Endothelial cell of umbilical vein (primary cell): Measurements from ENCODE around the gene MARK4.

Experiments used
- CTCF ChIP-seq, 2 donors: IDR thresholded peaks; 1 replicate in 1 of 2; 2 replicates in 1 of 2; pipeline ENCODE4 v1.5.1; 2011; ENCODE audit warnings: low read length in 2 of 2, mild to moderate bottlenecking in 2 of 2, moderate library complexity in 2 of 2, control low read depth in 1 of 2, inconsistent platforms in 1 of 2, low read depth in 1 of 2; ENCODE audit not compliant: insufficient read depth in 1 of 2; ENCODE audit errors: extremely low read depth in 1 of 2
- EZH2 ChIP-seq: IDR thresholded peaks from 2 replicates; pipeline ENCODE4 v1.6.1; 2012; ENCODE audit warnings: borderline replicate concordance, low read depth, mild to moderate bottlenecking, moderate library complexity, low read length, inconsistent platforms; ENCODE audit not compliant: severe bottlenecking
- GATA2 ChIP-seq: IDR thresholded peaks from 2 replicates; pipeline ENCODE4 v1.7.0; 2011; ENCODE audit warnings: low read depth, mild to moderate bottlenecking, moderate library complexity, mixed read lengths, low read length; ENCODE audit not compliant: insufficient read length, insufficient read depth
- JUN ChIP-seq: IDR thresholded peaks from 2 replicates; pipeline ENCODE4 v1.6.1; 2011; ENCODE audit warnings: borderline replicate concordance, low read depth; ENCODE audit not compliant: insufficient read length, insufficient read depth
- MAX ChIP-seq: IDR thresholded peaks from 2 replicates; pipeline ENCODE4 v1.6.1; 2011; ENCODE audit not compliant: insufficient read depth, insufficient read length
- MYC ChIP-seq: IDR thresholded peaks from one replicate; pipeline ENCODE4 v1.6.1; 2011; ENCODE audit warnings: mild to moderate bottlenecking, low read depth, low read length
- POLR2A ChIP-seq: IDR thresholded peaks from 2 replicates; pipeline ENCODE4 v1.6.1; 2012; ENCODE audit warnings: low read depth, mild to moderate bottlenecking, control low read depth, low read length
- POLR2AphosphoS5 ChIP-seq: IDR thresholded peaks from 2 replicates; pipeline ENCODE4 v1.6.1; 2012; ENCODE audit warnings: low read depth, mild to moderate bottlenecking, control low read depth, low read length, moderate library complexity; ENCODE audit not compliant: insufficient read depth

- TF ChIP-seq POLR2A (no peak), CTCF (IDR thresholded peaks at IDR 0.05; ENCODE audit: extremely low read depth in 1 of 2, insufficient read depth in 1 of 2, low read depth in 1 of 2, low read length in 2 of 2) (no peak), MYC (no peak), EZH2 (no peak), MAX (no peak), GATA2 (no peak), POLR2AphosphoS5 (no peak), JUN (no peak)
These were observed 27.0 kb downstream of the MARK4 start for GRCh38 chr19:45278087-45278486.
